Mucosa of rectum (tissue), 2 donors: ENCODE results near the gene ZDHHC11.
"Not testable (repeated sequence)": the region's sequence is repeated elsewhere in the genome, so short reads cannot be mapped to it uniquely, and the experiment has no call there.

Experiments
- H3K27ac ChIP-seq, 2 donors: one replicate each; pipeline ENCODE4 v1.7.0; 2013; ENCODE audit warnings: inconsistent platforms in 2 of 2, low read depth in 2 of 2, low read length in 2 of 2
- H3K27me3 ChIP-seq, 2 donors: one replicate each; pipeline ENCODE4 v1.7.0; 2013; ENCODE audit warnings: low read length in 2 of 2; ENCODE audit not compliant: control insufficient read depth in 2 of 2, insufficient read depth in 2 of 2
- H3K36me3 ChIP-seq, 2 donors: one replicate each; pipeline ENCODE4 v1.7.0; 2013; ENCODE audit warnings: low read length in 2 of 2; ENCODE audit not compliant: control insufficient read depth in 2 of 2, insufficient read depth in 2 of 2
- H3K4me1 ChIP-seq, 2 donors: one replicate each; pipeline ENCODE4 v1.7.0; 2013; ENCODE audit warnings: low read length in 2 of 2, mild to moderate bottlenecking in 1 of 2; ENCODE audit not compliant: control insufficient read depth in 2 of 2, insufficient read depth in 2 of 2
- H3K4me3 ChIP-seq, 2 donors: one replicate each; pipeline ENCODE4 v1.7.0; 2013; ENCODE audit warnings: low read length in 2 of 2
- H3K9ac ChIP-seq, 2 donors: one replicate each; pipeline ENCODE4 v1.7.0; 2013; ENCODE audit warnings: low read length in 2 of 2, low read depth in 1 of 2, mild to moderate bottlenecking in 1 of 2
- H3K9me3 ChIP-seq, 2 donors: one replicate each; pipeline ENCODE4 v1.7.0; 2013; ENCODE audit warnings: low read length in 2 of 2; ENCODE audit not compliant: control insufficient read depth in 2 of 2
- donor health status: healthy.
- donor health status: Normal muscosa, but diverticular disease.

ZDHHC11 gene

DNA sequence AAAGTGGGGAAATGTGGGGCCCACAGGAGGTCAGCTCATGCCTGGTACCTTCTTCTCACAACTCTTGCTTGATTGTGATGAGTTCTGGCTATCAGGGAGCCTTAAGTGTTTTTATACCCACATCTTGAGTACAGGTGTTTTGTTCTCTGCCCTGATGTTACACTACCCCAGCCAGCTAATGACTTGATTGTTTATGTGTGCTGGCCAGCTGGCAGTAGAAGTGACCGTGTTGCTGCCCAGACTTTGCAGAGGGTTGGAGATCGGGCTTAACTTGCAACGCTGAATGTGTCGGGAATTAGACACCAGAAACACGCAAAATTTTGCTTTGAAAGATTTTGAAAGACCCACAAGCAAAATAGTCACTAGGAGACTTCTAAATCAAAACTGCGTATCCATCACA, 49.3 kb downstream of the ZDHHC11 start:
- Histone ChIP-seq H3K9ac (no peak overlapping the region), H3K4me1 (no peaks in the 10 kb centered on the region), H3K36me3 (no peaks in the 10 kb centered on the region), H3K9me3 (no peaks in the 10 kb centered on the region), H3K27ac (no peak overlapping the region), H3K4me3 (no peak overlapping the region), H3K27me3 (no peaks in the 10 kb centered on the region)

GRCh38 chr5:801055-801454, 49.7 kb downstream of the ZDHHC11 start:
- H3K4me3 ChIP-seq, H3K27ac ChIP-seq, H3K4me1 ChIP-seq, H3K9me3 ChIP-seq, H3K27me3 ChIP-seq, H3K36me3 ChIP-seq, H3K9ac ChIP-seq: not testable (repeated sequence)

- H3K27me3 ChIP-seq, H3K4me3 ChIP-seq, H3K36me3 ChIP-seq, H3K27ac ChIP-seq, H3K9me3 ChIP-seq, H3K4me1 ChIP-seq, H3K9ac ChIP-seq: not testable (repeated sequence)
Measured at GRCh38 chr5:798505-799138, 52.2 kb downstream of the ZDHHC11 start.

GRCh38 chr5:797986-798385, 52.8 kb downstream of the ZDHHC11 start:
- not testable (repeated sequence) for H3K27me3 ChIP-seq, H3K36me3 ChIP-seq, H3K4me3 ChIP-seq, H3K9me3 ChIP-seq, H3K9ac ChIP-seq, H3K4me1 ChIP-seq, H3K27ac ChIP-seq

DNA sequence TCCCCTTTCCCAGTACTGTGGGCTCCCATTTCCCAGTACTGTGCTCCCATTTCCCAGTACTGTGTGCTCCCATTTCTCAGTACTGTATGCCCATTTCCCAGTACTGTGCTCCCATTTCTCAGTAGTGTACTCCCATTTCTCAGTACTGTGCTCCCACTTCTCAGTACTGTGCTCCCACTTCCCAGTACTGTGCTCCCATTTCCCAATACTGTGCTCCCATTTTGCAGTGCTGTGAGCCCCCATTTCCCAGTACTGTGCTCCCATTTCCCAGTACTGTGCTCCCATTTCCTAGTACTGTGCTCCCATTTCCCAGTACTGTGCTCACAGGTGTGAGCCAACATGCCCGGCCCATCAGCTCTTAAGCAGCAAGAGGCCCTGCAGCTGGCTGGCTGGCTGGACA, 54.9 kb downstream of the ZDHHC11 start:
- H3K4me3 ChIP-seq, H3K27me3 ChIP-seq, H3K36me3 ChIP-seq, H3K4me1 ChIP-seq, H3K9me3 ChIP-seq, H3K9ac ChIP-seq, H3K27ac ChIP-seq: not testable (repeated sequence)

DNA sequence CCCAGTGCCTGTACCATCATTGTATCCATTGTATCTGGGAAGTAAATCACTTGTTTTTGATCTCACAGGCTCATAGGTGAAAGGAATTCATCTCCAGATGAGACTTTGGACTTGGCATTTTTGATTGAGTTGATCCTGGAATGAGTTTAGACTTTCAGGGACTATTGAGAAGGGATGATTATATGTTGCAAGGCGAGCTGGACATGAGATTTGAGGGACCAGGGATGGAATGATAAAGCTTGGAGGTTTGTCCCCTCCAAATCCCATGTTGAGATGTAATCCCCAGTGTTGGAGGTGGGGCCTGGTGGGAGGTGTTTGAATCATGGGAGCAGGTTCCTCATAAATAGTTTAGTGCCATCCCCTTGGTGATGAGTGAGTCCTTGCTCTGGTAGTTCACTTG, 55.8 kb downstream of the ZDHHC11 start:
- H3K4me1 ChIP-seq, H3K9ac ChIP-seq, H3K27me3 ChIP-seq, H3K27ac ChIP-seq, H3K9me3 ChIP-seq, H3K4me3 ChIP-seq, H3K36me3 ChIP-seq: not testable (repeated sequence)

GRCh38 chr5:788703-789102, 62.1 kb downstream of the ZDHHC11 start:
- H3K4me3 ChIP-seq, H3K27ac ChIP-seq, H3K36me3 ChIP-seq, H3K4me1 ChIP-seq, H3K27me3 ChIP-seq, H3K9ac ChIP-seq, H3K9me3 ChIP-seq: not testable (repeated sequence)

- not testable (repeated sequence) for H3K4me1 ChIP-seq, H3K36me3 ChIP-seq, H3K9ac ChIP-seq, H3K27me3 ChIP-seq, H3K9me3 ChIP-seq, H3K27ac ChIP-seq, H3K4me3 ChIP-seq
Measured at GRCh38 chr5:787857-788233, 62.9 kb downstream of the ZDHHC11 start.

DNA sequence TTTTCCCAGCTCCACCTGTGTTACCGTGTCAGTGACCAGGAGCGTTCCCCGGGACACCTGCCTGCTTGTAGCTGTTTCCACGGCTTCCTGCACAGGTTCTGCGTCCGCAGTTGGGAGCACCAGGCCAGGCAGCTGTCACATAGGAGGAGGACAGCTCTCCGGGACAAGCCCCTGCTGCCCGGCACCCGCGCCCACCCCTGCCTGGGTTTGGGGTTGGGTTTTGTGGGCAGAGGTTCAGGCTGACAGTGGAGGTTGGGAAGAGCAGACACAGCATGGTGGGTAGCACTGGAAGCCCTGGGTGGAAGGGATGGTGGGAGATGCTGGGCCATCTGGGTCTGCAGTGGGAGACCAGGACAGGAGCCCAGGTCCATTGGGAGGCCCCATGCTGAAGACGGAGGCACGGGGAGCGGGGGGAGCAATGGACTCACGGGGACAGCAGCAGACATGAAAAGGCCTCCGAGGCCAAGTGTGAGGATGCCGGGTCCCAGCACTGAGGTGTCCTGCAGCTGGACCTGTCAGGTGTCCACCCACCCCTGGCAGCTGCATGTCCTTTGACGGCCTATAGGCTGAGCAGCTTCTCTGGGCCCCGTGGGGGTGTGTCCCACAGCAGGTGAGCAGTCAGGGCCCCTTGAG, 63.4 kb downstream of the ZDHHC11 start:
- H3K4me1 ChIP-seq, H3K9me3 ChIP-seq, H3K27me3 ChIP-seq, H3K4me3 ChIP-seq, H3K9ac ChIP-seq, H3K27ac ChIP-seq, H3K36me3 ChIP-seq: not testable (repeated sequence)

- H3K9ac ChIP-seq, result peak overlapping the region in 1 of 2 donors; percentile 48
- not testable (repeated sequence) for H3K27ac ChIP-seq, H3K27me3 ChIP-seq, H3K36me3 ChIP-seq, H3K9me3 ChIP-seq, H3K4me1 ChIP-seq
- H3K4me3 ChIP-seq, result peak overlapping the region; percentile 13 to 45
Measured at GRCh38 chr5:785181-785705, 65.5 kb downstream of the ZDHHC11 start.
